HepG2 (cell line): ENCODE data around the gene UROS.

Source experiments
- PHF20 ChIP-seq: sonication (generic); formaldehyde crosslinking; IDR thresholded peaks from 2 replicates; pipeline ENCODE4 v1.5.0; 2020; ENCODE audit warnings: mild to moderate bottlenecking, missing genetic modification reagents
- TF ChIP-seq, protein P1 (sequence below): sonication (generic); formaldehyde crosslinking; IDR thresholded peaks from 2 replicates; pipeline ENCODE4 v1.8.0; 2022; ENCODE audit warnings: missing genetic modification reagents, mild to moderate bottlenecking, moderate library complexity, borderline replicate concordance
- TF ChIP-seq, protein P2 (sequence below): sonication (generic); formaldehyde crosslinking; IDR thresholded peaks from 2 replicates; pipeline ENCODE4 v1.8.1; 2023; ENCODE audit warnings: mild to moderate bottlenecking, missing genetic modification reagents, borderline replicate concordance

DNA sequence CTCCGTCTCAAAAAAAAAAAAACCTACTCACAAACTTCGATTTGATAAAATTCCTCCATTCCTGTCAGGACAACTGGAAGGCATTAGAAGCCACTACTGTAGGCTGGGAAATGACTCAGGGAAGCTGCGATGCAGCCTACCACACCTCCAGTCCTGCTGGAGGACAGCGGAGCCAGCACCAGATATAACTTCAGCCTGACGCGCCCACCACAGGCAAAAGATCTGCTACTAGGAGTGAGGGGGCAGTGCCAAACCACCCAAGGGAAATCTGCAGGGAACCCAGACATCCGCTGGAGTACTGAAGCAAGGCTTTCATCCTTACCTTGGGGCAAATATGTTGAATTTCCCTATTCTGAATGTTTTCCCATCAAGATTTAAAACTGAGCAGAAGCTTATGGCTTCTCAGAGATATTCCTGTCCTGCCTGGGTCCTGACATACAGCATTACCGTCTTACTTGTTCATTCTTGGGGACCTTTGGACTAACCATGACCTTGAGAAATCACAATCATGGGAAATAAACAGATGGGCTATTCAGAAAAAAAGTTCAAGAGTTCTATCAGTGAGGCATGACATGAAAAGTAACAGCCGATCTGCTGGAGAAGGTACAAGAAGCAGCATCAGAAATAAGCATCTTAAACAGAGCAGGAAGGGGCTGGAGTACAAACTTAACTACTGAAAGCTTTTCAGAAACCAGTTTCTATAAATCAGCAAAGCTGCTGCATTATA, 20.7 kb upstream of the UROS start:
- no peak for TF ChIP-seq PHF20
- TF ChIP-seq, protein P1, sequence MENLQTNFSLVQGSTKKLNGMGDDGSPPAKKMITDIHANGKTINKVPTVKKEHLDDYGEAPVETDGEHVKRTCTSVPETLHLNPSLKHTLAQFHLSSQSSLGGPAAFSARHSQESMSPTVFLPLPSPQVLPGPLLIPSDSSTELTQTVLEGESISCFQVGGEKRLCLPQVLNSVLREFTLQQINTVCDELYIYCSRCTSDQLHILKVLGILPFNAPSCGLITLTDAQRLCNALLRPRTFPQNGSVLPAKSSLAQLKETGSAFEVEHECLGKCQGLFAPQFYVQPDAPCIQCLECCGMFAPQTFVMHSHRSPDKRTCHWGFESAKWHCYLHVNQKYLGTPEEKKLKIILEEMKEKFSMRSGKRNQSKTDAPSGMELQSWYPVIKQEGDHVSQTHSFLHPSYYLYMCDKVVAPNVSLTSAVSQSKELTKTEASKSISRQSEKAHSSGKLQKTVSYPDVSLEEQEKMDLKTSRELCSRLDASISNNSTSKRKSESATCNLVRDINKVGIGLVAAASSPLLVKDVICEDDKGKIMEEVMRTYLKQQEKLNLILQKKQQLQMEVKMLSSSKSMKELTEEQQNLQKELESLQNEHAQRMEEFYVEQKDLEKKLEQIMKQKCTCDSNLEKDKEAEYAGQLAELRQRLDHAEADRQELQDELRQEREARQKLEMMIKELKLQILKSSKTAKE (CRISPR knock-in tag), result no peak
- TF ChIP-seq, protein P2, sequence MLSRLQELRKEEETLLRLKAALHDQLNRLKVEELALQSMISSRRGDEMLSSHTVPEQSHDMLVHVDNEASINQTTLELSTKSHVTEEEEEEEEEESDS (CRISPR knock-in tag), result no peak
